ENCODE measurements around the gene TPSB2.
"Not testable (repeated sequence)": the region's sequence is repeated elsewhere in the genome, so short reads cannot be mapped to it uniquely, and the experiment has no call there.

TPSB2 gene

DNA sequence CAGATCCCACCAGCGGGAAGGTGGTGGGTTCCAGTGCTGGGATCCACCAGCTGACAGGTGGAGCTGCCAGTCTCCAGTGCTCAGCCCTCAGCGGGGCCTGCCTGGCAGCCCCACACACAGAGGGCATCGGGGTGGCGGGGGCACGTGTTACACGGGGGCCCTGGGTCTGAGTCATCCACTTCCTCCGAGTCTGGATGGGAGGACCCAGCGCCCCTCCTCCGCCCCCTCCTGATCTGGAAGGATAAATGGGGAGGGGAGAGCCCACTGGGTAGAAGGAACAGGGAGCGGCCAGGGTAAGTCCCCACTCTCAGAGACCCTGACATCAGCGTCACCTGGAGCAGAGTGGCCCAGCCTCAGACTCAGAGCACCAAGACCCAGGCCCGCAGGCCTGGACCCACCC, 10.5 kb upstream of the TPSB2 start, which contains the start of gene TPSAB1:
Gene TPSAB1 (plus strand): TSS at position 270 of the 400 bp plus-strand sequence. CDS start 234 bp downstream, outside the sequence.
- DNase-seq (ENCODE audit: low spot score): not testable (repeated sequence)

DNA sequence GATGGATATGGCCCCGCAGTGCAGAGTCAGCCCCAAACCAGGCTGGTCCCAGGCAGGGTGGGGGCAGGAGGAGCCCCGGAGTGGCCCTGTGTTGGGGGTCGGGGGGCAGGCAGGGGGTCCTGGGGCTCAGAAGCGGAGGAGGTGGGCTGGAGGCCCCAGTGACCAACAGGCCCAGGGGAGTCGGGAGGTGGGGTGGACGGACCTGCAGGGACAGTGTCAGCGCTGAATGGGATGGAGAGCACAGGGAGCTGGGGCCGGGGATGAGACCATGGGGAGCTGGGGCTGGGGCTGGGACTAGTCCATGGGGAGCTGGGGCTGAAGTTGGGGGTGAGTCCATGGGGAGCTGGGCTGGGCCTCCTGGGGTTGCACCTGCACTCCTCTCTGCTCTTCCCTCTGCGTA, 9.6 kb upstream of the TPSB2 start:
- not testable (repeated sequence) for DNase-seq (ENCODE audit: low spot score)

DNA sequence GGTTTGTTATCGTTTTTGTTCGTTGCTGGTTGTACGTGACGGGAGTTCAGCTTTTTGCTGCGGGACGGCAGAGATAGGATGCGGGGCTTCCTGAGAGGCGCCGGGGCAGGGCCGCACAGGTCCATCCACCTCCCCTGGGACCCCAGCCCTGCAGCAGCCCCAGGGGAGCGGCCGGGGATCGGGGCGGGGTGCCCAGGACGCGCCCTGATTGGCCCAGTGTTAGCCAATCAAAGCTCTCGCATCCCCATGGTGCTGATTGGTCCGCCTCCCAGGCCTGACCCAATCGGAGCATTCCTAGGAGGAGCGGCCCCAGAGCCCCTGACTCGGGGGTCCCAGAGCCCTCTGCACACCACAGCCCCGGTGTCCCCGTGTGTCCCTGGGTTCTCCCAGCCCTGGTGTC, 8.9 kb upstream of the TPSB2 start:
- DNase-seq (ENCODE audit: low spot score): not testable (repeated sequence)

DNA sequence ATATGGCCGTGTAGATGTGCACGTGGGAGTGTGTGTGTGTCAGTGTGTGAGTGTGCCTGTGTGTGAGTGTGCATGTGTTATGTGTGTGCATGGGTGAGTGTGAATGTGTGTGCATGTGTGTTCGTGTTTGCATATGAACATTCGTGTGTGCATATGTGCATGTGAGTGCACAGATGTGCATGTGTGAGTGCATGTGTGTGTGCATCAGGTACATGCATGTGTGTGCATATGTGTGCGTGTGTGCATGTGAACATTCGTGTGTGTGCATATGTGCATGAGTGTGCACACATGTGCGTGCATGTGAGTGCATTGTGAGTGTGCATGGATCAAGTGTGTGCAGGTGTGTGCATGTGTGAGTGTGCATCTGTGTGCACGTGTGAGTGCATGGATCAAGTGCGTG, 8.0 kb upstream of the TPSB2 start:
- DNase-seq (ENCODE audit: low spot score): no peak

DNA sequence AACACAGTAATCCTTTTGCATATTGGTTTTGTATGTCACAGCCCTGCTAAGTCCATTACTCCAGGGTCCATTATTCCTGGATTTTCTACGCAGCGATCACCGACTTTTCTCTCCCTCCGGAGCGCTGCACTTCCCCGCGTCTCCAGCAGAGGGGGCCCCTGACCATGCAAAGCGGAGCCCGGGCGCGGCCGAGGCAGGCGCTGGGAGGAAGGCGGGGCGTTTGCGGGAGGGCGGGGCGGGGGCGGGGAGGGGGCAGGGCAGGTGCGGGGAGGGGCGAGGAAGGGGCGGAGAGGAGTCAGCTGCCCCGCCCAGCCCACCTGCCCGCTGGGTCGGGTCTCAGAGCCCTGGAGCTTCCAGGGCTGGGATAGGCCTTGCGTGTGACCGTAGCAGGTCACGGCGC, 6.7 kb upstream of the TPSB2 start:
- not testable (repeated sequence) for DNase-seq (ENCODE audit: low spot score)

DNA sequence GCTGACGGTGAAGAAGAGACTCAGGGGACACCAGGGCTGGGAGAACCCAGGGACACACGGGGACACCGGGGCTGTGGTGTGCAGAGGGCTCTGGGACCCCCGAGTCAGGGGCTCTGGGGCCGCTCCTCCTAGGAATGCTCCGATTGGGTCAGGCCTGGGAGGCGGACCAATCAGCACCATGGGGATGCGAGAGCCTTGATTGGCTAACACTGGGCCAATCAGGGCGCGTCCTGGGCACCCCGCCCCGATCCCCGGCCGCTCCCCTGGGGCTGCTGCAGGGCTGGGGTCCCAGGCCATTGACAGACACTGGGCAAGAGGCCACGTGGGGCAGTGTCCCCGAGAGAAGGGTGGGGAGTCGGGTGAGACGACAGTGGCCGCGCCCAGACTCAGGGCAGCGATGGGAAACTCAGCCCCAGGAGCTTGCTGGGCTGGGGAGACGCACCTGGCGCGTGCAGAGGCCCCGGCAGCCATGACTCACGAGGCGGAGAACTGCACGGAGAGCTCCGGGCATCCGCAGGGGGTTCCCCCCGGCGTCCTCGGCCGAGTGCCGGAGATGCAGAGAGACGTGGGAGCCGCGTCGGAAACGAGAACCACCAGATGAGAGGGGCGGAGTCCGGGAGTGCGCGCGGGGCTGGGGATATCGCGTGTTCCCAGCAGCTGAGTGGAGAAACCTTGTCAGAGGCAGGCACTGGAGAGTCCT, 2.2 kb upstream of the TPSB2 start:
- not testable (repeated sequence) for DNase-seq (ENCODE audit: low spot score)

DNA sequence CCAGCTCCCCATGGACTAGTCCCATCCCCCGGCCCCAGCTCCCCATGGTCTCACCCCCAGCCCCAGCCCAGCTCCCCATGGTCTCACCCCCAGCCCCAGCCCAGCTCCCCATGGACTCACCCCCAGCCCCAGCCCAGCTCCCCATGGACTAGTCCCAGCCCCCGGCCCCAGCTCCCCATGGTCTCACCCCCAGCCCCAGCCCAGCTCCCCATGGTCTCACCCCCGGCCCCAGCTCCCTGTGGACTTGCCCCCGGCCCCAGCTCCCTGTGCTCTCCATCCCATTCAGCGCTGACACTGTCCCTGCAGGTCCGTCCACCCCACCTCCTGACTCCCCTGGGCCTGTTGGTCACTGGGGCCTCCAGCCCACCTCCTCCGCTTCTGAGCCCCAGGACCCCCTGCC, 1.3 kb upstream of the TPSB2 start:
- DNase-seq (ENCODE audit: low spot score): not testable (repeated sequence)

DNA sequence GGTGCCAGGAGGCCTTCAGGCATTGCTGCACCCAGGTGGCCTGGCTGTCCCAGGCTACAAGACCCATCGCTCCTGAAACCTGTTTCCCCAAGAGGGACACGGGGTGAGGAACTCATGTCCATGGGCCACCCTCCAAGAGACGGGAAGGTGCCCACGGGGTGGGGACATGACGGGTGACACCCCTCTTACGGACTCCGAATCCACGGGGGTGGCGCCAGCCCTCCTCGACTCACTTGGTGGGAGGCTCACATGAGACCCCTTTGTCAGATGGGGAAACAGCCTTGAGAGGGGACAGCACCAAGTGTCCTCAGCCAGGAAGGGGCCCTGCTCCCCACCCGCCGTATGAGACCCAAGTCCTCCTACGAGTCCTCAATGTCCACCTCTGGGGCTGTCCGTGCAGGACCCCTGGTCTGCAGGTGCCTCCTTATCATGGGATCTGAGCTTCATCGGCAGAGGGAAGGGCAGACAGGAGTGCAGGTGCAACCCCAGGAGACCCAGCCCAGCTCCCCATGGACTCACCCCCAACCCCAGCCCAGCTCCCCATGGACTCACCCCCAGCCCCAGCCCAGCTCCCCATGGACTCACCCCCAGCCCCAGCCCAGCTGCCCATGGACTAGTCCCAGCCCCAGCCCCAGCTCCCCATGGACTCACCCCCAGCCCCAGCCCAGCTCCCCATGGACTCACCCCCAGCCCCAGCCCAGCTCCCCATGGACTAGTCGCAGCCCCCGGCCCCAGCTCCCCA, 658 bp upstream of the TPSB2 start:
- DNase-seq (ENCODE audit: low spot score): not testable (repeated sequence)

DNA sequence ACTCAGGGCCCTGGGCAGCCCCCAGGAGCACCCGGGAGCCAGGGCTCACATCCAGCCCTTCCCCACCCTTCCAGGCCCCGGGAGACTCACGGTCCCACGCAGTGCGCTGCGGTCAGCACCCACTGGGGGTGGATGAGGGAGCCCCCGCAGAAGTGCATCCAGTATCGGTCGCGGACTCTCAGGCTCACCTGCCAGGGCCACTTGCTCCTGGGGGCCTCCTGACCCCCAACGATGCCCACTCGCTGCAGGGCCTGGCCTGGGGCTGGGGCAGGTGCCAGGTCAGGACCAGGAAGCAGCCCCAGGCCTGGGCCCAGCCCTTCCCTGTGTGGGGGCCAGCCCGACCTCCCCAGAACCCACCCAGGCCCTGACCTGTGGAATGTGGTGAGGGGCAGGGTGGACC, 508 bp downstream of the TPSB2 start:
- not testable (repeated sequence) for DNase-seq (ENCODE audit: low spot score)

DNA sequence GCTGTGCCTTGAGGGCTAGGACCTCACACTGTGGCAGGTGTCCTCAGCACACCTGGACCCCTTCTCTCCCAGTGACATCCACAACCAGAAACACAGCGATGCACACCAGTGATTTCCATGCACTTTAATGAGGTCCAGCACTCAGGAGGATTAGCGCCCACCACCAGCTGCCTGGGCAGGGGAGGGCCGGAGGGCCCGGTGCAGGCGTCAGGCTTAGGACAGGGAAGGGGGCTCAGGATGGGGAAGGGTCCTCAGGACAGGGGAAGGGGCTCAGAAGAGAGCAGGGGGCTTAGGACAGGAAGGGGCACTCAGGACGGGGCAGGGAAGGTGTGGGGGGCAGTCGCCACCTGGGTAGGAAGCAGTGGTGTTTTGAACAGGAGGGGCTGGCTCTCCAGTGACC, 1.8 kb downstream of the TPSB2 start:
- DNase-seq (ENCODE audit: low spot score): not testable (repeated sequence)

DNA sequence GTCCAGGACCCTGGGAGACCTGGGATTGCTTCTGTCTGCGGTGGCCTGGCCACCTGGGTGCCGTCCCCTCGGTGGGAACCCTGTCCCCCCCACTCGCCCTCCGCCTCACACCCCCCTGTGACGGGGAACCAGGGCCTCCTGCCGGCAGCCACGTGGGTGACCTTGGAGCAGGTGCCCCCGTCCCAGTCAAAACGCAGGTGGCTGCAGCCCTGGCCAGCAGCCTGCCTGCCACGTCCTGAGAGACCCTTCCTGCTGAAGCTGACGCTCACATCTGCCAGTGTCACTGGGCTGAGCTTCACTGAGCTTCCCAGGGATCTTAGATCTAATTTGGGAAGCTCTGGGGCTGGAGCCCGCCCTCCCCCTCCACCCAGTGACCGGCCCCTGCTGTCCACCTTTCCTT, 3.3 kb downstream of the TPSB2 start:
- not testable (repeated sequence) for DNase-seq (ENCODE audit: low spot score)

DNA sequence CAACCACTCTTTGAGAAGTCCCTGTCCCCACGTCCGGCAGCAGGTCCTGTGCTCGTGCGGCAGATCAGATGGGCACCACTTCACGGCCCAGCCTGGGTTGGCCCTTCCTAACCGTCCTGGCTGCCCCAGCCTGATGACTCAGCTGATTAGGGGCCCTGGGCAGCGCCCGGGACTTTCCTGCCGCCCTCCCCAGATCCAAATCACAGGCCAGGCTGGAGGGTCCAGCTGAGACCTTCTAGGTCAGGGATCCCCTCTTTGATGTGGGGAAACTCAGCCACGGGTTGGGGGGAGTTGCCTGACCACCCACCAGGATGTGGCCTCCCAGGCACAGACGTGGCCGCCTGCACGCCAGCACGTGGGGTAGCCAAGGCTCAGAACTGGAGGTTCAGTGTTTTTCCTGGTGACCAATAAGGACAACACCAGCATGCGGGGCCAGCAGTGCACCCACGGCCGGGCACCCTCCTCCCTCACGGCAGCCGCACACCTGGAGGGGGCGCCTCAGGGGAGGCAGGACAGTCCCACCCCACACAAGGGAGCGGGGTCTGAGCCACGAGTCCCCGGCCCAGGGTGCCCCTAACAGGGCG, 4.2 kb downstream of the TPSB2 start:
- DNase-seq (ENCODE audit: low spot score): not testable (repeated sequence)

DNA sequence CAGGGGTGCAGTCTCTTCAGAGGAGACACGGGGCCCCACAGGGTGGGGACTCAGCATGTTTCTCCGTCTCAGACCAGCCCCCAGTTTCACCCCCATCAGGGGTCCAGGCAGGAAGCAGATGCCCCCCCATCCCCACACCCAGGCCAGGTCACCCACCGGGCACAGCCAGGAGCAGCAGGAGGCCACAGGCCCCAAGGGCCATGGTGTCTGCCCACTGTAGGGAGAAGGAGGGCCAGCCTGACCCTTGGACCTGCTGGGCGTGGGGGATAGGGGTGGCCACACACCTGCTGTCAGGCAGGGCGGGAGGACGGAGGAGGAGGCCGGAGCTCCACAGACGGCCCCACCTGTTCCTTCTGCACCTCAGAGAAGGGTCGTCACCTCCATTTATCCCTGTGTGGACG, 4.9 kb downstream of the TPSB2 start, which contains the start of gene TPSG1:
Gene TPSG1 (minus strand): TSS at position 218 of the 401 bp plus-strand sequence. CDS start 16 bp downstream, at position 202.
- DNase-seq (ENCODE audit: low spot score): no peak

DNA sequence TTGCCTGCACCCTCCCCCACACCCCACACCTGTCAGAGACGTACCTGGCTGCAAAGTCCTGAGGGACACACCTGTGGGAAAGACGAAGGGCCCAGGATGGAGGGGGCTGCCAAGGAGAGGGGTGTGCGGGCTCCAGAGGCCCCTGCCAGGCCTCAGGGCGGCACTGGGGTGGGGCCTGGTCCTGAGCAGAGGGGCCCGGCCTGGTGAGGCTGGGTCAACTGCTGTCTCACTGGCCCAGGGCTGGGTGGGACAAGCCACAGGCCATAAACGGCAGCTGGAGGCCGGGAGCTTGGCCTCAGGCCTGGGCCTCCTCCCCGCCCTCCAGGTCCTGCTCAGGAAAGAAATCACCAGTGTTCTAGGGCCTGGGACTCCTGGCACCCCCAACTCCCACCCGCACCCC, 5.4 kb downstream of the TPSB2 start:
- DNase-seq (ENCODE audit: low spot score): no peak

DNA sequence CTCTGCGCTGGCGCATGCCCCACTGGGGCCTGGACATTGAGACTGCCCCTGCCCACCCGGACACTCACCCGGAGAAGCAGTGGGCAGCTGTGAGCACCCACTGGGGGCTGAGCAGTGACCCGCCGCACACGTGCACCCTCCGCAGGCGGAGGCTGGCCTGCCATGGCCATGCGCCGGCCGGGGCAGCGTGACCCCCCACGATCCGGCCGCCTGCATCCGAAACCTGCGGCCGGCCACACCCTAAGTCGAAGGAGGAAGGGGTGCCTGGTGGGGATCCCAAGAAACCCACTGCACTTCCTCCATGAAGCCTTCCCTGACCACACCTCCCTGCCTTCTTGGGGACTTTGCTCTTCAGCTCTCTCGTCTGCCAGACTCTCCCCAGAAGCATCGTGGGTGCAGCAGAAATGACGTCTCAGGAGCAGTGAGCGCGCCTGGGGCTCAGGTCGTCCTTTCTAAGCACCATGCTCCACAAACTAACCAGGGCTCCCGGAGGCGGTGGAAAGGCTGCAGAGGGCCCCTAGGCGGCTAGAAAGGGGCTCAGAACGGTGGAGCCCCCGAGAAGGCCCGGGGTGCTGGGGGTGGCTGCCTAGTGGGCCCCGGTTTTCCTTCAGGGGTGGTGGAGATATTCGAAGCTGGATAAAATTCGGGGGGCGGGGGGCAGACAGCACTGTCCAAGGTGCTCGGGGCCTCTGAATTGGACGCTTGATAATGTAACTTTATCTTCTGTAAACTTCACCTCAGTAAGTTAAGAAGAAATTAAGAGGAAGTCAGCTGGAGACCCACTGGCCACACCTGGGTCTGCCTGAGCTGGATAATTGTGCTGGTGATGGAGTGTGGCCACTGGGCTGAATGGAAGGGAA, 6.4 kb downstream of the TPSB2 start:
- no peak for DNase-seq (ENCODE audit: low spot score)

DNA sequence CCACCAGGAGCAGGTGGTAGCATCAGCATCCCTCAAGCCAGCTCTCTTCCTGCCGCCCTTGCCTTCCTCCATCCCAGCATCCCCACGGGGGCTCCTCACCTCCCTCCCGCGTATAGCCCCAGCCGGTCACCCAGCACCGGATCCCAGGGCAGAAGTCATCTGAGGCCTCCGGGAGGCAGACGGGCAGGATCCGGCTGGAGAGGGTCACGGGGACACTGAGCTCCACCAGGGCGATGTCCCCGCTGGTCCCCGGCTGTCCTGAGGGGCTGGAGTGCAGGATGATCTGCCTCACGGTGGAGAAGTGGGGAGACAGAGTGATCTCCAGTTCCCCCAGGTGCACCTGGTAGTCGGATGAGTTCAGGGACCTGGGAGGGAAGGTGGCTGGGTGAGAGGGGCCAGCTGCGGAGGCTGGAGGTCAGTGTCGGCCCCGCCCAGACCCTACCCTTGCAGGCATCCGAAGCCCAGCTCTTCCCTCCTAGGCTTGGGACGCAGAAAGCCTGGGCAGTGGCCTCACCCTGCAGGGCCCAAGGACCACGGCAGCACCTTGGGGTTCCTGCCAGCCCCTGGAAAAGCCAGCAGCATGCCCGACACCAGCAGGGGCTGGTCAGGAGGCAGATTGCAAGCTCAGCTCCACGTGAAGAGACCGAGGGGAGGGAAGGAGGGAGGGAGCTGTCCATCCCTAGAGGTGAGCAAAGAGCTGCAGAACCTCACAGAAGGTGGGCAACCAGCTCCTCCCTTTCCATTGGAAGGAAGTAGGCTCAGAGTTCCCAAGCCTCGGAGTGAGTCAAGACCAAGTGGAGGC, 7.2 kb downstream of the TPSB2 start:
- no peak for DNase-seq (ENCODE audit: low spot score)

DNA sequence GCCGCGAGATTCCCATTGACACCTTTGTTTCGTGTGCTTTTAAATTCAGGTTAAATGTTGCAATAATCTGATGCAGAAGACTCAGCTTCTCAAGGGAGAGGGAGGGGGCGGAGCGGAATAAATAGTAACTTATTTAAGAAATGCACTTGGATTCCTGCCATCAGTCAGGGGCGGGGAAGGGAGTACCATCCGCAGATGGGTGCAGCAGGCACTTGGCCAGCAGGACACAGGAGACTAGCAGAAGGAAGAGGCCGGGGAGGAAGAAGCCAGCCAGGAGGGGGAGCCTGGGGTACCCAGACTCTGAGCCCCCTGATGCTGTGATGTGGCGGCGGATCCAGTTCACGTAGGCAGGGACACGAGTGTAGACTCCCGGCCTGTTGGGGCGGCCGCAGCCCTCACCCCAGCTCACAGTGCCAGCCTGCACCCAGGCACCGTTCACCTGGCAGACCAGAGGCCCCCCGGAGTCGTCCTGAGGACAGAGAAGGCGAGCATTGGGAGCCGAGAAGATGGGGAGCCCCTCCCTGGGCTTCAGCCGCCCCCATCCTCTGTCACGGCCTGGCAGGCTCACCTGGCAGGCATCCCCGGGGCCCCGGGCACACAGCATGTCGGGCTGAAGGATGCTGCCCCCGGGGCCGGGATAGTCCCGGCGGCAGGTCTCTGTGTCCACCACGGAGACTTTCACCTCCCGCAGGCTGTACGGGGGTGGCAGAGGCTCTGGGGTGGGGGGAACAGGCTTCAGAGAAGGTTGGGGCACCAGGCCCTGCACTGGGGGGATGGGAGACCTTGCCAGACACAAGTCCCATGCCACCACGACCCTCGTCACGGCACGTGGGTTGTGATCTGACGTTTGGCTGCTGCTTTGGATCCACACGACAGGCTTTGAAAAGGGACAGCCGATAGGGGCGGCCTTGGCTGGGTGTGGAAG, 8.1 kb downstream of the TPSB2 start:
- DNase-seq (ENCODE audit: low spot score): no peak

DNA sequence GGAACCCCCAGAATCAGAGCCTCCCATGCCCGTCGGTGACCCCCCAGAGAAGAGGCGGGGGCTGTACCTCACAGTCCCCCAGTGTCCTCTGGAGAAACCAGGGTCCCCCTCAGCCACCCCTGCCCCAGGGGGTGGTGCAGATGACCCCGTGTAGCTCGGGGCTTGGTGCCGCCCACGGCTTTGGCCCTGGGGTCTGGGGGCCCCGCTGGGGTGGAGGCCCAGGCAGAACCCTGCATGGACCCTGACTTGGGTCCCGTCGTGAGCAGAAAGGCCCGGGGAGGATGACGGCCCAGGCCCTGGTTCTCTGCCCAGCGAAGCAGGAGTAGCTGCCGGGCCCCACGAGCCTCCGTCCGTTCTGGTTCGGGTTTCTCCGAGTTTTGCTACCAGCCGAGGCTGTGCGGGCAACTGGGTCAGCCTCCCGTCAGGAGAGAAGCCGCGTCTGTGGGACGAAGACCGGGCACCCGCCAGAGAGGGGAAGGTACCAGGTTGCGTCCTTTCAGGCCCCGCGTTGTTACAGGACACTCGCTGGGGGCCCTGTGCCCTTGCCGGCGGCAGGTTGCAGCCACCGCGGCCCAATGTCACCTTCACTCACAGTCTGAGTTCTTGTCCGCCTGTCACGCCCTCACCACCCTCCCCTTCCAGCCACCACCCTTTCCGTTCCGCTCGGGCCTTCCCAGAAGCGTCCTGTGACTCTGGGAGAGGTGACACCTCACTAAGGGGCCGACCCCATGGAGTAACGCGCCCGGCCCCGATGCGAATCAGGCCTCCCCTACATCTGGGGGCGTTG, 8.9 kb downstream of the TPSB2 start:
- no peak for DNase-seq (ENCODE audit: low spot score)

DNA sequence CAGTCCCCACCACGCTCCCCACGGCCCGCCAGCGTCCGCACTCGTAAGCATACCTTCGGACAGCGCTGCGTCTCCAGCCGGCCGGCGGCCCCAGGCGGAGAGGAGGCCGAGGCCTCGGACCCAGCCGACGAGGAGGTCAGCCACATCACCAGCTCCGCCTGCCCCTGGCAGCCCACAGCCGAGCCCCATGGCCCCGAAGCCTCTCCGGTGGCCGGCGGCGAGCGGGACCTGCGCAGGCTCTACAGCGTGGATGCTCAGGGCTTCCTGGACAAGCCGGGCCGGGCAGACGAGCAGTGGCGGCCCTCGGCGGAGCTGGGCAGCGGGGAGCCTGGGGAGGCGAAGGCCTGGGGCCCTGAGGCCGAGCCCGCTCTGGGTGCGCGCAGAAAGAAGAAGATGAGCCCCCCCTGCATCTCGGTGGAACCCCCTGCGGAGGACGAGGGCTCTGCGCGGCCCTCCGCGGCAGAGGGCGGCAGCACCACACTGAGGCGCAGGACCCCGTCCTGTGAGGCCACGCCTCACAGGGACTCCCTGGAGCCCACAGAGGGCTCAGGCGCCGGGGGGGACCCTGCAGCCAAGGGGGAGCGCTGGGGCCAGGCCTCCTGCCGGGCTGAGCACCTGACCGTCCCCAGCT, 9.8 kb downstream of the TPSB2 start:
- DNase-seq (ENCODE audit: low spot score): no peak
